Astrocyte (in vitro differentiated cells and primary cell): ENCODE data around the gene MRGPRE. TPM values are rescaled to one million over a fixed set of nuclear protein-coding genes. Genes with fewer than 3 reads are reported as not detected.

Experiments
- DNase-seq: peaks from one replicate; pipeline ENCODE4 v3.0.0-alpha.2; 2010; ENCODE audit warnings: low read depth
- FAIRE-seq: peaks from 2 replicates; lab custom pipeline; 2011; peaks lifted over from hg19 to GRCh38; lab: Jason Lieb, UNC
- H2AFZ ChIP-seq: 2 replicates; pipeline ENCODE4 v1.6.0; 2012; ENCODE audit warnings: low read depth, low read length, inconsistent platforms
- H3K27ac ChIP-seq: 2 replicates; pipeline ENCODE4 v1.5.1; 2011; ENCODE audit warnings: low read depth, low read length, inconsistent platforms
- H3K27me3 ChIP-seq: 2 replicates; pipeline ENCODE4 v1.6.0; 2011; ENCODE audit warnings: low read length, inconsistent platforms; ENCODE audit not compliant: insufficient read depth
- H3K36me3 ChIP-seq: 2 replicates; pipeline ENCODE4 v1.5.1; 2011; ENCODE audit warnings: low read length, inconsistent platforms; ENCODE audit not compliant: insufficient read depth
- H3K4me1 ChIP-seq: 2 replicates; pipeline ENCODE4 v1.5.1; 2011; ENCODE audit warnings: low read length, inconsistent platforms; ENCODE audit not compliant: insufficient read depth
- H3K4me2 ChIP-seq: 2 replicates; pipeline ENCODE4 v1.6.0; 2012; ENCODE audit warnings: low read length, inconsistent platforms
- H3K4me3 ChIP-seq: 2 replicates; pipeline ENCODE4 v1.5.1; 2011; ENCODE audit warnings: low read depth, mild to moderate bottlenecking, low read length, inconsistent platforms; ENCODE audit not compliant: insufficient read depth
- H3K79me2 ChIP-seq: 2 replicates; pipeline ENCODE4 v1.6.0; 2012; ENCODE audit warnings: mild to moderate bottlenecking, low read length, inconsistent platforms; ENCODE audit not compliant: insufficient read depth
- H3K9ac ChIP-seq: 2 replicates; pipeline ENCODE4 v1.6.0; 2012; ENCODE audit warnings: mild to moderate bottlenecking, low read length, inconsistent platforms
- H3K9me3 ChIP-seq: 2 replicates; pipeline ENCODE4 v1.5.1; 2012; ENCODE audit warnings: low read depth, mild to moderate bottlenecking, low read length, inconsistent platforms; ENCODE audit not compliant: insufficient read depth
- H4K20me1 ChIP-seq: 2 replicates; pipeline ENCODE4 v1.6.0; 2012; ENCODE audit warnings: low read length, inconsistent platforms; ENCODE audit not compliant: insufficient read depth
- H3K27ac Mint-ChIP-seq: one replicate; pipeline ENCODE4 v1.8.0; 2021; ENCODE audit warnings: mild to moderate bottlenecking, mixed read lengths; ENCODE audit not compliant: unreplicated experiment
- H3K27me3 Mint-ChIP-seq: one replicate; pipeline ENCODE4 v1.8.0; 2021; ENCODE audit warnings: low read depth, mixed read lengths; ENCODE audit not compliant: unreplicated experiment
- H3K36me3 Mint-ChIP-seq: one replicate; pipeline ENCODE4 v1.8.0; 2021; ENCODE audit warnings: low read depth, mixed read lengths; ENCODE audit not compliant: unreplicated experiment
- H3K4me1 Mint-ChIP-seq: one replicate; pipeline ENCODE4 v1.8.0; 2021; ENCODE audit warnings: low read depth, mixed read lengths; ENCODE audit not compliant: unreplicated experiment
- H3K4me3 Mint-ChIP-seq: one replicate; pipeline ENCODE4 v1.8.0; 2021; ENCODE audit warnings: mild to moderate bottlenecking, moderate library complexity, mixed read lengths; ENCODE audit not compliant: unreplicated experiment
- H3K9me3 Mint-ChIP-seq: one replicate; pipeline ENCODE4 v1.8.0; 2021; ENCODE audit warnings: mild to moderate bottlenecking, mixed read lengths; ENCODE audit not compliant: unreplicated experiment
- CTCF ChIP-seq: IDR thresholded peaks from 2 replicates; pipeline ENCODE4 v1.5.1; 2011; ENCODE audit warnings: low read depth, mild to moderate bottlenecking, inconsistent platforms, low read length, moderate library complexity; ENCODE audit not compliant: insufficient read depth
- EZH2 ChIP-seq: IDR thresholded peaks from 2 replicates; pipeline ENCODE4 v1.6.1; 2012; ENCODE audit warnings: mild to moderate bottlenecking, low read length, inconsistent platforms; ENCODE audit not compliant: insufficient read depth
- total RNA-seq: library from RNA; stranded (reverse); gene quantifications from 2 replicates; pipeline ENCODE4 v1.2.1, GENCODE V29; 2021

Gene MRGPRE
- total RNA-seq, 1 donor from 2014 or later, result not detected

- no peak overlapping the region for H3K9ac ChIP-seq
- H3K4me1 ChIP-seq, result no peaks in the 10 kb centered on the region
- no peaks in the 10 kb centered on the region for H3K36me3 ChIP-seq
- H3K27ac Mint-ChIP-seq, result no peak overlapping the region
- H3K27me3 ChIP-seq, result peaks cover 4% of the 10 kb centered on the region
- H3K36me3 Mint-ChIP-seq, result peaks cover 1% of the 10 kb centered on the region
- H4K20me1 ChIP-seq, result no peaks in the 10 kb centered on the region
- no peak for DNase-seq
- H3K4me2 ChIP-seq, result no peak overlapping the region
- no peak for FAIRE-seq
- H3K4me3 Mint-ChIP-seq, result no peak overlapping the region
- no peaks in the 10 kb centered on the region for H3K79me2 ChIP-seq
- peaks cover 34% of the 10 kb centered on the region for H3K27me3 Mint-ChIP-seq
- H3K9me3 ChIP-seq, result peaks cover 2% of the 10 kb centered on the region
- H3K4me1 Mint-ChIP-seq, result no peaks in the 10 kb centered on the region
- H3K4me3 ChIP-seq, result no peak overlapping the region
- H3K9me3 Mint-ChIP-seq, result peaks cover 6% of the 10 kb centered on the region
- H2AFZ ChIP-seq, result no peak overlapping the region
- H3K27ac ChIP-seq, result no peak overlapping the region
- TF ChIP-seq CTCF, result no peak
- no peak for TF ChIP-seq EZH2
Observed at GRCh38 chr11:3234846-3235245, 2.6 kb upstream of the MRGPRE start.

- Histone ChIP-seq H3K79me2 (no peaks in the 10 kb centered on the region), H2AFZ (no peak overlapping the region), H3K27ac (no peak overlapping the region), H3K27me3 (peaks cover 4% of the 10 kb centered on the region), H3K9ac (no peak overlapping the region), H3K4me1 (no peaks in the 10 kb centered on the region), H4K20me1 (no peaks in the 10 kb centered on the region), H3K36me3 (no peaks in the 10 kb centered on the region), H3K4me2 (no peak overlapping the region), H3K4me3 (no peak overlapping the region), H3K9me3 (peaks cover 2% of the 10 kb centered on the region)
- FAIRE-seq (no peak), DNase-seq (no peak)
- Mint-ChIP-seq H3K27me3 (peaks cover 31% of the 10 kb centered on the region), H3K4me1 (no peaks in the 10 kb centered on the region), H3K36me3 (peaks cover 1% of the 10 kb centered on the region), H3K9me3 (peaks cover 6% of the 10 kb centered on the region), H3K27ac (no peak overlapping the region), H3K4me3 (no peak overlapping the region)
- no peak for TF ChIP-seq CTCF
- TF ChIP-seq EZH2, result no peak
Observed at GRCh38 chr11:3232956-3233355, 739 bp upstream of the MRGPRE start.

GRCh38 chr11:3231550-3231850 lies 717 bp downstream of the MRGPRE start:
- H3K4me1 ChIP-seq, result no peaks in the 10 kb centered on the region
- H3K27ac Mint-ChIP-seq, result no peak overlapping the region
- no peak overlapping the region for H3K27ac ChIP-seq
- no peaks in the 10 kb centered on the region for H4K20me1 ChIP-seq
- peaks cover 2% of the 10 kb centered on the region for H3K9me3 ChIP-seq
- TF ChIP-seq EZH2 (no peak), CTCF (no peak)
- peaks cover 4% of the 10 kb centered on the region for H3K27me3 ChIP-seq
- peaks cover 1% of the 10 kb centered on the region for H3K36me3 Mint-ChIP-seq
- H3K4me2 ChIP-seq, result no peak overlapping the region
- no peaks in the 10 kb centered on the region for H3K36me3 ChIP-seq
- peaks cover 2% of the 10 kb centered on the region for H3K4me1 Mint-ChIP-seq
- no peak overlapping the region for H3K4me3 ChIP-seq
- H3K27me3 Mint-ChIP-seq, result peaks cover 37% of the 10 kb centered on the region
- H3K79me2 ChIP-seq, result no peaks in the 10 kb centered on the region
- no peak overlapping the region for H2AFZ ChIP-seq
- H3K9ac ChIP-seq, result no peak overlapping the region
- no peak overlapping the region for H3K4me3 Mint-ChIP-seq
- DNase-seq (no peak), FAIRE-seq (no peak)
- peaks cover 6% of the 10 kb centered on the region for H3K9me3 Mint-ChIP-seq
